GM21367 (cell line): ENCODE data around the gene COIL.
"Not testable (repeated sequence)": the region's sequence is repeated elsewhere in the genome, so short reads cannot be mapped to it uniquely, and the experiment has no call there.

Source experiments
- ATAC-seq: cut with Tn5 transposase; IDR thresholded peaks from one replicate; pipeline ENCODE4 v1.9.1; 2021; ENCODE audit not compliant: unreplicated experiment

The COIL gene, protein sequence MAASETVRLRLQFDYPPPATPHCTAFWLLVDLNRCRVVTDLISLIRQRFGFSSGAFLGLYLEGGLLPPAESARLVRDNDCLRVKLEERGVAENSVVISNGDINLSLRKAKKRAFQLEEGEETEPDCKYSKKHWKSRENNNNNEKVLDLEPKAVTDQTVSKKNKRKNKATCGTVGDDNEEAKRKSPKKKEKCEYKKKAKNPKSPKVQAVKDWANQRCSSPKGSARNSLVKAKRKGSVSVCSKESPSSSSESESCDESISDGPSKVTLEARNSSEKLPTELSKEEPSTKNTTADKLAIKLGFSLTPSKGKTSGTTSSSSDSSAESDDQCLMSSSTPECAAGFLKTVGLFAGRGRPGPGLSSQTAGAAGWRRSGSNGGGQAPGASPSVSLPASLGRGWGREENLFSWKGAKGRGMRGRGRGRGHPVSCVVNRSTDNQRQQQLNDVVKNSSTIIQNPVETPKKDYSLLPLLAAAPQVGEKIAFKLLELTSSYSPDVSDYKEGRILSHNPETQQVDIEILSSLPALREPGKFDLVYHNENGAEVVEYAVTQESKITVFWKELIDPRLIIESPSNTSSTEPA

DNA sequence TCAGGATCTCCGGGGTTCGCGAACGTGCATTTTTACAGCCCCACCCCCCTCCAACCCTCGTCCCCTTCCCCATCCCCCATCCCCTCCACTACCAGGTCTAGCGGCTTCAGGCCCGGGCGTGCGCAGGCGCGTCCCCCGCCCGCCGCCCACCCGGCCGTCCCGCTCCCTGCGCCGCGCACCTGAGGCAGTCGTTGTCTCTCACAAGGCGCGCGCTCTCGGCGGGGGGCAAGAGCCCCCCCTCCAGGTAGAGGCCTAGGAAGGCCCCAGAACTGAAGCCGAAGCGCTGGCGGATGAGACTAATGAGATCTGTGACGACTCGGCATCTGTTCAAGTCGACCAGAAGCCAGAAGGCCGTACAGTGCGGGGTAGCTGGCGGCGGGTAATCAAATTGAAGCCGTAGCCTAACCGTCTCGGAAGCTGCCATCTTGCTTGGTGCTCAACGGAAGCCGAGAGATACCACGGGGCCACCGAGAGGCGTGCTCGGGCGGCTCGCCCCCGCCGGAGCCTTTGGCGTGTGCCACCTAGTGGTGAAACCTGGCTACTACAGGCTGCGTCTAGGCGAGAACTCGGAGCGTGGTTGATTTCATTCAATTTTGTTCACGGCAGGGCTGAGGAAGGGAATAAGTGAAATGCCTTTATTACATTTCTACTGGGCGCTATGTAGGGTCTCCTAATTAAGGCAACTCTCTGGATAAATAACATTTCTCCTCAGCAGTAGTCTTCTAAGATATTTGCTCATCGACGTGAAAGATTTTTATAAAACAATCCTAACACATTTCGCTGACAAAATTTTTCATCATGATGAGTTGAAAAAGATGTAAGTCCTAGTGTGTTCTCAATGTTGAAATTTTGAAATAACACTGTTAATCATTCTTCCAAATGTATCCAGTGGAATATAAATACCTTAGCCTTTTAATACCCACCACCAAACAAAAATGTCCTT lies at the start of gene COIL:
COIL (minus strand) TSS at position 455 of the 943 bp plus-strand sequence; CDS start at position 424, 31 bp downstream.
- peak; percentile 95 for ATAC-seq

GRCh38 chr17:57010487-57010886 lies 49.6 kb upstream of the COIL start:
- no peak for ATAC-seq

- ATAC-seq: peak; percentile 66
These were observed 49.0 kb upstream of the COIL start for GRCh38 chr17:57009737-57010445.

DNA sequence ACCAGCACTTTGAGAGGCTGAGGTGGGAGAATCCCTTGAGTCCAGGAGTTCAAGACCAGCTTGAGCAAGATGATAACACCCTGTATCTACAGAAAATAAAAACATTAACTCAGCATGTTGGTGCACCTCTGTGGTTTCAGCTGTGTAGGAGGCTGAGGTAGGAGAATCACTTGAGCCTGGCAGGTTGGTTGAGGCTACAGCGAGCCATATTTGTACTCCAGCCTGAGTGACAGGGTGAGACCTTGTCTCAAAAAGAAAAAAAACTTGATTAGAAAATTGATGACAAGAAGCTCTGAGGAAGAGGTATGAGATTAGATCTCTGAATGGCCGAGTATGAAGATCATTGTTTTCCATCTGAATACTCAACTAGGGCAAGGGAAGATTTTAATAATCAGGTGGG lies 48.1 kb upstream of the COIL start:
- ATAC-seq: no peak

GRCh38 chr17:57006040-57006439 lies 45.2 kb upstream of the COIL start:
- no peak for ATAC-seq

DNA sequence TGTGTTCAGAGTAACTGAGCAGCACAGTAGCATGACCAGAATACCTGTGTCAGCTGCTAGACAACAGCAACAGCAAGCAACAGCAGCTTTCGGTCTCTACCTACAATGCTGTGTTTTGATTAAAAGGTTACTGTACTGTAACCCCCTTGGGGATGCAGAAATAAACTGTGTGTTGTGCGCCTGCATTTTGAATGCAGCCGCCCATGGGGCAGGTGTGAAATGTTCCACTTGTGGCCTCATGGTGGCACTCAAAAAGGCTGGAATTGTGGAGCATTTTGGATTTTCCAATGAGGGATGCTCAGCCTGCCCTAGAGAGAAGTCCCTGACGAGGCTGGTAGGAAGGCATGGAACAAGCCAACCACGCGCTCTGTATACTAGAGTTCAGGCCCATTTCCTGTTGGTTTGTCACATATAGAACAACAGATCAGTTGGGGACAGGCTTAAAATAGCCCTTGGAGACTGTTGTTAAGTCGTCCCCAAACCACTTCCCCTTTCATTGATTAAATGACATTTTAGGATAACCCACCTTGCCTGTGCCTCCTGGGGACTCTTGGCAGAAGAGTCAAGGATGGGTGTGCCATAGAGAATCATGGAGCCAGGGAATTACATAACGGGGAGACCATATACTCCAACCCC lies 44.2 kb upstream of the COIL start:
- peak; percentile 75 for ATAC-seq

GRCh38 chr17:57002904-57003303 lies 42.1 kb upstream of the COIL start:
- no peak for ATAC-seq

- ATAC-seq: no peak
These were observed 40.7 kb upstream of the COIL start for GRCh38 chr17:57001541-57001940.

- no peak for ATAC-seq
These were observed 36.5 kb upstream of the COIL start for GRCh38 chr17:56997313-56997712.

DNA sequence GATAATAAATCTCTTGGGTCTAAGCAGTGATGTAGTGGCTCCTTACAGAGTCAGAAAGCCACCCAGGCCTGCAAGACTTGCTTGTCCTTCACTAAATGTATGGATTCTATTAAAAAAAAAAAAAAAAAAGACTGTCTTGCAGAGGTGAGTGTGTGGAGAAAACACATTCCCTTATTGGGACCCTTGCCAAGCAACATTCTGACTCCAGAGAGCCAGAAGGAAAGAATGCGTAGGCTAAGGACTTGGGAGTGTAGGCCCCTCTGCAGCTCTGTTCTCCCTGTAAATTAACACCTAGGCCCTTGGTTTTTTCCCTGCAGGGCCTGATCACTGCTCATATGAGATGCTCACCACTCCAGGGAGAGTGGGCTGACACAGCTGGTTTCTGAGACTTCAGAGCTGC lies 34.9 kb upstream of the COIL start:
- no peak for ATAC-seq

- ATAC-seq: no peak
These were observed 33.4 kb upstream of the COIL start for GRCh38 chr17:56994009-56994792.

DNA sequence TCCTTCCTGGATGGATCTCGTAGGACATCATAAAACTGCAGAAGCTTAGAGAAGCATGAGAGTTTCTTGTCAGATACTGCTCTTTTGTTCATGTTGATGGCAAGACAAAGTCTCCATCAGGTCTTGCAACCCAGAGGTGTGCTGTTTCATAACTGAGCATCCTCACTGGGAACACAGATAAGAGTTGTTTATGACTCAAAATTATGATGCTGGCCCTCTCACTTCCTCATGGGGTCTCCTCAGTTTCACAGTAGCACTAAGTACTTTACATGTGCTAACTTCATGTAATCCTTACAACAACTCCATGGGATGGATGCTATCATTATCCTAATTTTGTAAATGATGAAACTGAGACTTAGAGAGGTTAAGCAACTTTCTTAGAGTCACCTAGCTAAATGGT lies 31.5 kb upstream of the COIL start:
- ATAC-seq: no peak

GRCh38 chr17:56988901-56989572 lies 28.2 kb upstream of the COIL start:
- ATAC-seq: no peak

- ATAC-seq: no peak
These were observed 26.5 kb upstream of the COIL start for GRCh38 chr17:56987283-56987834.

- no peak for ATAC-seq
These were observed 24.7 kb upstream of the COIL start for GRCh38 chr17:56985371-56986162.

DNA sequence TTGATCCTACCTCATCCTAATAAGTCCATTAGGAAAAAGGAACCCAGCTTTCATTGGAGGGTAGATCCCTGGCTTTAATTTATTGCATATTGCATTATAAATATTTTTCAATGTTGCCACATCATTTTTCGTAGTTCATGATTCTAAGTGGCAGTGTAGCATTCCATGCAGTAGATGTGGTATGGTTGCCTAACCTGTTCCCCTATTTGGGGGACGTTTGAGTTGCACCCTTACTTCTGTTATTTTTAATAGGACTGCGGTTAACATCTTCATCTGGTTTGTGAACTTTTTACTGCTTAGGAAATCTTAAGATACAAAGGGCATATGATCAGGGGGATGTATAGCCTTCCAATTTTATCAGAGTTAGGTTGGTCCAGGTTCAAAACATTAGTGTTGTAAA lies 22.5 kb upstream of the COIL start:
- ATAC-seq: no peak

DNA sequence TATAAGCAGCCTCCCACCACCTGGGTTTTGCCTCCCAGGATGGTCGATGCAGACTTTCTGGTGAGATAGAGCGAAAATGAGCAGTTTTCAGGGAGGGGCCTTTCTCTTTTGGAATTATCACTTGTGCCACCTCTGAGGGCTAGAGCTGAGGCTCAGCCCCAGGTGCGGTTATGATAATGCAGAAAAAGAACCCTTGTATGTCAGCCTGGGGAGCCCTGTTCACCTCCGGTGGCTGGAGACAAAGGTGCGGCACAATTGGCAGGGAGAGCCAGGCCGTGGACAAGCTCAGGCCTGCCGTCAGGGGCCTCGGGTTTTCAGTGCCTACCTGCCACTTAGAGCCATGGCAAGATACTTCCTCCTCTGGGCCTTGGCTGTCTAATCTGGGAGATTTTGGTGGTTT lies 21.5 kb upstream of the COIL start:
- no peak for ATAC-seq

GRCh38 chr17:56980526-56980925 lies 19.7 kb upstream of the COIL start:
- not testable (repeated sequence) for ATAC-seq
